H1 (cell line): ENCODE data around the gene POLN. TPM values are rescaled to one million over a fixed set of nuclear protein-coding genes. Genes with fewer than 3 reads are reported as not detected.

Experiments
- CTCF ChIA-PET: fragments of 300-600 bp; sonication (Branson Sonifier 250); formaldehyde crosslinking; loops from one replicate; lab custom pipeline; 2021; ENCODE audit not compliant: partially characterized antibody; lab: Charles Lee
- POLR2A ChIA-PET: fragments of 300-600 bp; sonication (Branson Sonifier 250); formaldehyde crosslinking; loops from one replicate; lab custom pipeline; 2021; ENCODE audit warnings: inconsistent platforms; ENCODE audit not compliant: partially characterized antibody; lab: Charles Lee
- DNase-seq, 2 experiments: peaks; one replicate each; pipeline versions ENCODE4 v3.0.0 to v3.0.0-alpha.2; 2010 to 2022; ENCODE audit warnings: low spot score in 2 of 2, low read depth in 1 of 2, mixed read lengths in 1 of 2
- FAIRE-seq: peaks from 2 replicates; lab custom pipeline; 2011; peaks lifted over from hg19 to GRCh38; lab: Jason Lieb, UNC
- H2AFZ ChIP-seq: 2 replicates; pipeline ENCODE4 v1.8.1; 2012; ENCODE audit warnings: low read length, inconsistent platforms
- H2AK5ac ChIP-seq: 2 replicates; pipeline ENCODE4 v1.6.1; 2013; ENCODE audit warnings: low read depth, low read length
- H2BK120ac ChIP-seq: replicated peaks from 2 replicates; pipeline ENCODE3; 2013; ENCODE audit warnings: low read depth, low read length, inconsistent platforms
- H2BK12ac ChIP-seq: 2 replicates; pipeline ENCODE4 v1.6.1; 2013; ENCODE audit warnings: low read depth, low read length
- H2BK15ac ChIP-seq: 2 replicates; pipeline ENCODE4 v1.6.1; 2013; ENCODE audit warnings: low read length
- H2BK20ac ChIP-seq: 2 replicates; pipeline ENCODE4 v1.6.1; 2013; ENCODE audit warnings: low read length
- H2BK5ac ChIP-seq: 2 replicates; pipeline ENCODE4 v1.6.1; 2013; ENCODE audit warnings: low read depth, low read length
- H3K14ac ChIP-seq: 2 replicates; pipeline ENCODE4 v1.6.1; 2013; ENCODE audit warnings: inconsistent platforms; ENCODE audit not compliant: insufficient read length
- H3K18ac ChIP-seq: 2 replicates; pipeline ENCODE4 v1.6.1; 2013; ENCODE audit warnings: low read length; ENCODE audit errors: extremely low read depth
- H3K23ac ChIP-seq: 2 replicates; pipeline ENCODE4 v1.6.1; 2013; ENCODE audit warnings: inconsistent platforms; ENCODE audit not compliant: insufficient read length
- H3K23me2 ChIP-seq: 2 replicates; pipeline ENCODE4 v1.6.1; 2013; ENCODE audit warnings: low read depth, low read length
- H3K27ac ChIP-seq: 2 replicates; pipeline ENCODE4 v1.6.1; 2011; ENCODE audit warnings: low read depth, low read length, inconsistent platforms
- H3K27me3 ChIP-seq, 4 experiments: replicated peaks in 1 of 4; 1 replicate in 1 of 4; 2 replicates in 3 of 4; pipeline versions ENCODE4 v1.6.1 to v1.8.1; 2011 to 2013; ENCODE audit warnings: low read length in 3 of 4, mild to moderate bottlenecking in 3 of 4, inconsistent platforms in 2 of 4, mixed read lengths in 2 of 4, moderate library complexity in 1 of 4; ENCODE audit not compliant: control insufficient read depth in 3 of 4, insufficient read depth in 3 of 4; ENCODE audit errors: extremely low read depth in 1 of 4
- H3K36me3 ChIP-seq, 4 experiments: 2 replicates each; pipeline versions ENCODE4 v1.6.1 to v1.8.1; 2011 to 2013; ENCODE audit warnings: mild to moderate bottlenecking in 4 of 4, low read length in 3 of 4, moderate library complexity in 2 of 4, control low read depth in 1 of 4, inconsistent platforms in 1 of 4; ENCODE audit not compliant: insufficient read depth in 4 of 4, control insufficient read depth in 2 of 4
- H3K4ac ChIP-seq: replicated peaks from 2 replicates; pipeline ENCODE3; 2013; ENCODE audit warnings: low read length, low read depth, mixed read lengths, inconsistent platforms; ENCODE audit not compliant: insufficient read length
- H3K4me1 ChIP-seq, 4 experiments: replicated peaks in 1 of 4; 1 replicate in 1 of 4; 2 replicates in 3 of 4; pipeline versions ENCODE4 v1.6.1 to v1.8.1; 2011 to 2013; ENCODE audit warnings: low read length in 3 of 4, inconsistent platforms in 2 of 4, mixed read lengths in 1 of 4; ENCODE audit not compliant: insufficient read depth in 4 of 4, control insufficient read depth in 3 of 4
- H3K4me2 ChIP-seq, 2 experiments: 2 replicates each; pipeline versions ENCODE4 v1.6.1 to v1.8.1; 2011 to 2013; ENCODE audit warnings: low read depth in 2 of 2, low read length in 2 of 2, control low read depth in 1 of 2, inconsistent platforms in 1 of 2, mild to moderate bottlenecking in 1 of 2; ENCODE audit not compliant: insufficient read depth in 1 of 2
- H3K4me3 ChIP-seq, 4 experiments: fragments of 200-600, 300-600 bp in 1 of 4; sonication (generic), shearing (Covaris generic), sonication (Bioruptor Twin) in 1 of 4; 2 replicates each; pipeline versions ENCODE4 v1.5.1 to v1.8.1; 2011 to 2016; ENCODE audit warnings: low read length in 4 of 4, low read depth in 3 of 4, control low read depth in 2 of 4, inconsistent platforms in 2 of 4, mild to moderate bottlenecking in 2 of 4, mixed read lengths in 1 of 4, moderate library complexity in 1 of 4; ENCODE audit not compliant: insufficient read depth in 2 of 4; ENCODE audit errors: extremely low read depth in 1 of 4
- H3K56ac ChIP-seq: replicated peaks from 2 replicates; pipeline ENCODE3; 2013; ENCODE audit warnings: low read depth, mild to moderate bottlenecking, mixed read lengths, low read length, inconsistent platforms; ENCODE audit not compliant: insufficient read length
- H3K79me1 ChIP-seq: 2 replicates; pipeline ENCODE4 v1.6.1; 2013; ENCODE audit warnings: low read depth, low read length, control low read depth
- H3K79me2 ChIP-seq, 2 experiments: 2 replicates each; pipeline versions ENCODE4 v1.6.1 to v1.8.1; 2012 to 2013; ENCODE audit warnings: low read length in 2 of 2, mild to moderate bottlenecking in 2 of 2, inconsistent platforms in 1 of 2; ENCODE audit not compliant: insufficient read depth in 2 of 2, control insufficient read depth in 1 of 2
- H3K9ac ChIP-seq, 4 experiments: replicated peaks in 1 of 4; 1 replicate in 1 of 4; 2 replicates in 3 of 4; pipeline versions ENCODE4 v1.6.1 to v1.8.1; 2011 to 2013; ENCODE audit warnings: low read depth in 3 of 4, low read length in 3 of 4, control low read depth in 2 of 4, mild to moderate bottlenecking in 2 of 4, moderate library complexity in 2 of 4, inconsistent platforms in 1 of 4; ENCODE audit errors: extremely low read depth in 1 of 4
- H3K9me3 ChIP-seq, 2 experiments: 2 replicates each; pipeline versions ENCODE4 v1.6.1 to v1.8.1; 2012 to 2013; ENCODE audit warnings: mild to moderate bottlenecking in 2 of 2, moderate library complexity in 2 of 2, control low read depth in 1 of 2, inconsistent platforms in 1 of 2, low read depth in 1 of 2, low read length in 1 of 2, mixed read lengths in 1 of 2; ENCODE audit not compliant: insufficient read depth in 2 of 2
- H4K20me1 ChIP-seq, 2 experiments: replicated peaks in 1 of 2; 2 replicates each; pipeline versions ENCODE3 to v1.8.1; 2011 to 2013; ENCODE audit warnings: inconsistent platforms in 2 of 2, low read length in 2 of 2, mild to moderate bottlenecking in 1 of 2; ENCODE audit not compliant: insufficient read depth in 2 of 2, control insufficient read depth in 1 of 2
- H4K5ac ChIP-seq: 2 replicates; pipeline ENCODE4 v1.6.1; 2013; ENCODE audit warnings: low read length, low read depth, mixed read lengths, inconsistent platforms; ENCODE audit not compliant: insufficient read length
- H4K8ac ChIP-seq: 2 replicates; pipeline ENCODE4 v1.8.0; 2013; ENCODE audit warnings: mild to moderate bottlenecking, moderate library complexity, low read length, inconsistent platforms; ENCODE audit not compliant: insufficient read depth; ENCODE audit errors: extremely low read depth
- H4K91ac ChIP-seq: replicated peaks from 2 replicates; pipeline ENCODE3; 2013; ENCODE audit warnings: low read length, mixed read lengths, inconsistent platforms; ENCODE audit not compliant: insufficient read length
- ASH2L ChIP-seq: fragments of 200-600, 300-600 bp; sonication (generic); IDR thresholded peaks from one replicate; pipeline ENCODE4 v1.7.1; 2017; ENCODE audit warnings: low read length
- CBX8 ChIP-seq: fragments of 300-800, 300-1000 bp; sonication (generic); IDR thresholded peaks from 2 replicates; pipeline ENCODE4 v1.7.1; 2016; ENCODE audit warnings: low read depth, low read length, borderline replicate concordance
- CHD1 ChIP-seq: IDR thresholded peaks from 2 replicates; pipeline ENCODE4 v1.6.1; 2012; ENCODE audit warnings: low read depth, low read length, improper control_type of control experiment
- CREB1 ChIP-seq: IDR thresholded peaks from 2 replicates; pipeline ENCODE4 v1.6.1; 2012; ENCODE audit warnings: inconsistent platforms
- EZH2 ChIP-seq: fragments of 200-600 bp; sonication (generic); IDR thresholded peaks from 2 replicates; pipeline ENCODE4 v1.7.1; 2012; ENCODE audit warnings: low read depth, mild to moderate bottlenecking, moderate library complexity, low read length, inconsistent platforms; ENCODE audit not compliant: severe bottlenecking
- KDM1A ChIP-seq: fragments of 200-600, 300-600 bp; sonication (generic); IDR thresholded peaks from 2 replicates; pipeline ENCODE4 v1.7.1; 2016; ENCODE audit warnings: mild to moderate bottlenecking, low read length, borderline replicate concordance
- RBBP5 ChIP-seq: IDR thresholded peaks from 2 replicates; pipeline ENCODE4 v1.7.1; 2012; ENCODE audit warnings: low read depth, mild to moderate bottlenecking, inconsistent platforms, low read length, moderate library complexity, borderline replicate concordance
- RFX5 ChIP-seq: IDR thresholded peaks from 2 replicates; pipeline ENCODE4 v1.6.1; 2011; ENCODE audit warnings: low read depth, low read length, improper control_type of control experiment, borderline replicate concordance
- RNF2 ChIP-seq: fragments of 200-900, 300-1000 bp; sonication (generic); IDR thresholded peaks from 2 replicates; pipeline ENCODE4 v1.7.1; 2016; ENCODE audit warnings: borderline replicate concordance, low read depth, mild to moderate bottlenecking, antibody characterized with exemption, low read length; ENCODE audit not compliant: poor library complexity, severe bottlenecking; ENCODE audit errors: missing control alignments
- RXRA ChIP-seq: IDR thresholded peaks from 2 replicates; pipeline ENCODE4 v1.6.1; 2011; ENCODE audit warnings: low read depth, mild to moderate bottlenecking, low read length, moderate library complexity; ENCODE audit not compliant: insufficient read depth
- SP1 ChIP-seq: IDR thresholded peaks from 2 replicates; pipeline ENCODE4 v1.6.1; 2011; ENCODE audit warnings: low read depth, low read length
- SP2 ChIP-seq: IDR thresholded peaks from 2 replicates; pipeline ENCODE4 v1.6.1; 2012; ENCODE audit warnings: mild to moderate bottlenecking, low read length, inconsistent platforms
- TEAD4 ChIP-seq: IDR thresholded peaks from 2 replicates; pipeline ENCODE4 v1.6.1; 2012; ENCODE audit warnings: low read depth, low read length, inconsistent platforms, mixed read lengths
- WGBS, 2 experiments: shearing (Covaris generic) in 1 of 2; methylation state at CpG; one replicate each; pipeline versions ENCODE4 v1.1.6 to v1.1.7; 2013 to 2015; ENCODE audit warnings: low lambda C conversion rate in 2 of 2, mixed read lengths in 2 of 2, inconsistent platforms in 1 of 2, low coverage in 1 of 2, missing lambda C conversion rate in 1 of 2; ENCODE audit not compliant: insufficient replicate concordance in 2 of 2, insufficient coverage in 1 of 2, insufficient read length in 1 of 2; ENCODE audit errors: extremely low coverage in 1 of 2, missing lambda C conversion rate in 1 of 2; 5-methylcytosine and 5-hydroxymethylcytosine counted together
- polyA plus RNA-seq, 7 experiments: library from polyadenylated mRNA; depleted of rRNA in 3 of 7; stranded (reverse) in 5 of 7; unstranded in 2 of 7; fragments of >200 nt in 5 of 7; fragments of 200-250 nt in 2 of 7; gene quantifications; 1 replicate in 5 of 7; 2 replicates in 1 of 7; 4 replicates in 1 of 7; pipeline versions ENCODE4 v1.2.1 to v1.2.3, GENCODE V29; 2011 to 2013; ENCODE audit warnings: missing spikeins in 2 of 7, mixed read lengths in 2 of 7
- total RNA-seq: library from RNA; stranded (reverse); fragmentation: NEBNext Ultra II Directional; extraction: Animal tissue kit (Norgen Biotek cat#: 25700); gene quantifications from 2 replicates; pipeline ENCODE4 v1.2.1, GENCODE V29; 2021

Gene POLN
- total and polyA plus RNA-seq, 2 of the 8 experiments (the other 6 are each of a cell fraction or from before 2014, with no cell fraction given) = 0.98 to 1.5 TPM

- CTCF ChIA-PET = interaction anchor here (0.9 to 1.0 kb wide), 2 partner anchors 89 to 174 kb away, joined by 3 read pairs; no protein-coding TSS in a partner anchor
- no peaks in the 10 kb centered on the region for H3K9me3 ChIP-seq
- no peak overlapping the region for H4K8ac ChIP-seq
- H2AFZ ChIP-seq = no peak overlapping the region
- peaks cover 0 to 3% (median under 1%) of the 10 kb centered on the region in 4 experiments; a peak in 1 of 7 replicates for H3K27me3 ChIP-seq
- no peaks in the 10 kb centered on the region for H3K79me2 ChIP-seq
- H3K9ac ChIP-seq = no peak overlapping the region
- H4K5ac ChIP-seq = no peak overlapping the region
- no peak overlapping the region for H2BK12ac ChIP-seq
- H4K91ac ChIP-seq = no peak overlapping the region
- H3K23ac ChIP-seq = no peak overlapping the region
- no peak overlapping the region for H2BK20ac ChIP-seq
- H2BK120ac ChIP-seq = no peak overlapping the region
- 84% methylated on average over 4 of the region's 9 CpGs; no CpG with 5 or more reads in 1 of the 2 experiments for WGBS, 2 experiments
- H3K14ac ChIP-seq = no peak overlapping the region
- no peak for TF ChIP-seq RNF2
- TF ChIP-seq TEAD4 = no peak
- no peak for TF ChIP-seq CBX8
- no peak for TF ChIP-seq ASH2L
- no peak for TF ChIP-seq EZH2
- no peak for TF ChIP-seq SP2
- TF ChIP-seq CREB1 = no peak
- no peak for TF ChIP-seq RFX5
- no peak for TF ChIP-seq KDM1A
- no peak for TF ChIP-seq RBBP5
- no peak for TF ChIP-seq RXRA
- TF ChIP-seq SP1 = no peak
- no peak for TF ChIP-seq CHD1
- no peak for FAIRE-seq
- H3K56ac ChIP-seq = no peak overlapping the region
- H3K79me1 ChIP-seq = no peaks in the 10 kb centered on the region
- no peak overlapping the region for H3K27ac ChIP-seq
- no peak overlapping the region for H2BK15ac ChIP-seq
- POLR2A ChIA-PET = no interaction called here
- no peak overlapping the region for H3K4ac ChIP-seq
- H2BK5ac ChIP-seq = no peak overlapping the region
- H3K4me1 ChIP-seq = no peaks in the 10 kb centered on the region
- H2AK5ac ChIP-seq = no peak overlapping the region
- H3K23me2 ChIP-seq = no peaks in the 10 kb centered on the region
- H3K4me2 ChIP-seq = no peak overlapping the region
- no peaks in the 10 kb centered on the region for H3K36me3 ChIP-seq
- H3K18ac ChIP-seq = no peak overlapping the region
- no peak overlapping the region for H3K4me3 ChIP-seq
- peak in 1 of 2 experiments; percentile 27 for DNase-seq
- peaks cover 0 to 3% of the 10 kb centered on the region in 2 experiments for H4K20me1 ChIP-seq
These were observed 162.0 kb downstream of the POLN start for GRCh38 chr4:2079926-2080325.
